GM06990 (cell line): Measurements from ENCODE around the gene TSPAN9.

Experiments
- DNase-seq: peaks from one replicate; pipeline ENCODE4 v3.0.0-alpha.2; 2011; ENCODE audit not compliant: insufficient read length; ENCODE audit errors: extremely low read depth
- H3K27me3 ChIP-seq: replicated peaks from 2 replicates; pipeline ENCODE4 v1.6.0; 2011; ENCODE audit warnings: low read length; ENCODE audit not compliant: control insufficient read depth, insufficient read depth
- H3K36me3 ChIP-seq: 2 replicates; pipeline ENCODE4 v1.5.1; 2011; ENCODE audit warnings: low read length; ENCODE audit not compliant: control insufficient read depth, insufficient read depth
- H3K4me3 ChIP-seq: replicated peaks from 2 replicates; pipeline ENCODE4 v1.5.1; 2011; ENCODE audit warnings: low read depth, mild to moderate bottlenecking, control low read depth, low read length
- CTCF ChIP-seq: IDR thresholded peaks from 2 replicates; pipeline ENCODE4 v1.5.1; 2011; ENCODE audit warnings: low read length, control low read depth, mild to moderate bottlenecking, inconsistent platforms; ENCODE audit not compliant: insufficient read depth, poor library complexity, severe bottlenecking

TSPAN9 gene

GRCh38 chr12:3106579-3106978 lies 29.4 kb downstream of the TSPAN9 start:
- no peaks in the 10 kb centered on the region for H3K36me3 ChIP-seq
- no peaks in the 10 kb centered on the region for H3K27me3 ChIP-seq
- H3K4me3 ChIP-seq, result no peak overlapping the region
- TF ChIP-seq CTCF, result no peak
- DNase-seq, result no peak

- TF ChIP-seq CTCF, result no peak
- Histone ChIP-seq H3K27me3 (no peaks in the 10 kb centered on the region), H3K36me3 (no peaks in the 10 kb centered on the region), H3K4me3 (no peak overlapping the region)
- DNase-seq, result no peak
These were observed 29.9 kb downstream of the TSPAN9 start for GRCh38 chr12:3107071-3107583.

- Histone ChIP-seq H3K4me3 (no peak overlapping the region), H3K27me3 (no peaks in the 10 kb centered on the region), H3K36me3 (no peaks in the 10 kb centered on the region)
- no peak for DNase-seq
- TF ChIP-seq CTCF, result no peak
These were observed 30.8 kb downstream of the TSPAN9 start for GRCh38 chr12:3107954-3108353.

- no peaks in the 10 kb centered on the region for H3K27me3 ChIP-seq
- no peaks in the 10 kb centered on the region for H3K36me3 ChIP-seq
- TF ChIP-seq CTCF, result no peak
- no peak for DNase-seq
- H3K4me3 ChIP-seq, result no peak overlapping the region
These were observed 33.4 kb downstream of the TSPAN9 start for GRCh38 chr12:3110578-3110977.

GRCh38 chr12:3113671-3114325 lies 36.6 kb downstream of the TSPAN9 start:
- H3K36me3 ChIP-seq, result no peaks in the 10 kb centered on the region
- DNase-seq, result no peak
- no peaks in the 10 kb centered on the region; the same call in 1 of the 2 replicates for H3K27me3 ChIP-seq
- no peak overlapping the region for H3K4me3 ChIP-seq
- no peak for TF ChIP-seq CTCF
